ENCODE measurements around the gene PRR36. TPM values are rescaled to one million over a fixed set of nuclear protein-coding genes. Genes with fewer than 3 reads are reported as not detected.

PRR36 gene
- total RNA-seq, 3 donors from 2014 or later = 0.22 to 0.58 (median 0.23) TPM

- intact Hi-C loops (cut with DNase I, micrococcal nuclease) = no loop called here
- ATAC-seq (no peak), DNase-seq (peak; percentile 63 to 76 (median 66))
- Histone ChIP-seq H3K9me3 (no peaks in the 10 kb centered on the region), H3K36me3 (ENCODE audit: low read depth) (no peaks in the 10 kb centered on the region), H3K4me1 (ENCODE audit: low read depth) (peaks cover 51% of the 10 kb centered on the region), H3K4me3 (no peak overlapping the region)
- peak; percentile 60 for TF ChIP-seq CTCF (IDR thresholded peaks at IDR 0.05)
Observed at GRCh38 chr19:7917267-7918061, 43.3 kb upstream of the PRR36 start.

- Histone ChIP-seq H3K4me3 (no peak overlapping the region), H3K36me3 (ENCODE audit: low read depth) (peaks cover 5% of the 10 kb centered on the region), H3K9me3 (no peaks in the 10 kb centered on the region), H3K4me1 (ENCODE audit: low read depth) (peaks cover 48% of the 10 kb centered on the region)
- DNase-seq (no peak), ATAC-seq (no peak)
- TF ChIP-seq CTCF (IDR thresholded peaks at IDR 0.05) = no peak
- intact Hi-C loops (cut with DNase I, micrococcal nuclease) = no loop called here
Observed at GRCh38 chr19:7916955-7917266, 42.7 kb upstream of the PRR36 start.

GRCh38 chr19:7916103-7916954 lies 42.1 kb upstream of the PRR36 start:
- intact Hi-C loops (cut with DNase I, micrococcal nuclease) = no loop called here
- H3K4me1 ChIP-seq (ENCODE audit: low read depth) = peaks cover 42% of the 10 kb centered on the region
- TF ChIP-seq CTCF (IDR thresholded peaks at IDR 0.05) = no peak
- H3K4me3 ChIP-seq = no peak overlapping the region
- no peaks in the 10 kb centered on the region for H3K9me3 ChIP-seq
- H3K36me3 ChIP-seq (ENCODE audit: low read depth) = peaks cover 11% of the 10 kb centered on the region
- ATAC-seq = no peak
- peak in 2 of 3 donors; percentile 67 to 69 for DNase-seq

- DNase-seq (no peak), ATAC-seq (no peak)
- no peak overlapping the region for H3K4me3 ChIP-seq
Observed at GRCh38 chr19:7915250-7916102, 41.3 kb upstream of the PRR36 start.

More at GRCh38 chr19:7915250-7916102, 41.3 kb upstream of the PRR36 start:
- H3K4me1 ChIP-seq (ENCODE audit: low read depth) = peaks cover 40% of the 10 kb centered on the region
- no peaks in the 10 kb centered on the region for H3K9me3 ChIP-seq
- TF ChIP-seq CTCF (IDR thresholded peaks at IDR 0.05) = no peak
- H3K36me3 ChIP-seq (ENCODE audit: low read depth) = peaks cover 13% of the 10 kb centered on the region
- intact Hi-C loops (cut with DNase I, micrococcal nuclease) = no loop called here
